ENCODE results near the gene BDH1.
"Not testable (repeated sequence)": the region's sequence is repeated elsewhere in the genome, so short reads cannot be mapped to it uniquely, and the experiment has no call there.

BDH1 gene

DNA sequence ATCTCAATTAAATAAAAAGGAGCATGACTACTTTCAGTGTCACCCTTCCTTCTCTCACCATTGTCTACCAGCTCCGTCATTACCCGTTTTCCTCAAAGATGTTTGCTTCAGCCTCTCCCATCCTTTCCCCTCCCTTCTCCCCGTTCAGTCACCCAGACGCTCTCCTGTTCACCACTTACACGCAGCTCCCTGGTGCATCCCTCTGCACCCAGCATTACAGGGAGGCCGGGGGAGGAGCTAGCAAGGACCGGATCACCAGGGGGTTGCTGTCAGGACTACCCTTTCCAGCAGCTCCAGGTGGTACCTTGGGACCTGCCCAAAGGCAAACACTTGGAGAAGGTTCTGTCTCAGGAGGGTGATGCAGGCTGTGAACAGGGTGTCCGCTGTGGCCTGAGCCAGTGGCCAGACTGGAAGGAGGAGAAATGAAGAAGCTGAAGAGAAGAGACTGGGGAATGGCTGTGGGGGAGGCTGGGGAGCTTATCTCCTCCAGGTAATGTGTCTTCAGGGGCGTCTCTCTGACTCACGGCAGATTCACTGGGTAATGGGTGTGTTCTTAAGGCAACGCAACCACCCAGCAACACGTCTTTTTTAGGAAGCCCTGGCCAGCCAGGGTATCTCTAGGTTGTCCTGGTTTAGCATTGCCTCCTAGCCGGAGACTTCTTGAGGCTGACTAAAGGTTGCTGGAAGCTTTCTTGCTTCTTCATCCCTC lies 21.8 kb upstream of the BDH1 start:
- peak; percentile 42 for DNase-seq

DNA sequence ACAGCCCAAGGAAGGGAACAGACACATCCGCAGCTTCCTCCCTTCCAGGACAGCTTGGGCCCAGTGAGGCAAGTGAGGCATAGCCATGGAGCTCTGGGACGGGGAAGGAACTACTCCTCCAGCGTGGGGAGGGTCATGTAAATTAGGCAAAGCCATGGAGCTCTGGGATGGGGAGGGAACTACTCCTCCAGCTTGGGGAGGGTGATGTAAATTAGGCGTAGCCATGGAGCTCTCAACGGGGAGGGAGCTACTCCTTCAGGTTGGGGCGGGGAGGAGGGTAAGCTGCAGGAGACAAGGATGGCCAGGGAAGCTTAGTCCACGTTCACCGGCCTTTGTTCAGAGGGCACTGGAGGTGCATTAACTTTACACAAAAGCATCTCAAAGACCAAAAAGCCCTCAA lies 21.1 kb upstream of the BDH1 start:
- DNase-seq = no peak

DNA sequence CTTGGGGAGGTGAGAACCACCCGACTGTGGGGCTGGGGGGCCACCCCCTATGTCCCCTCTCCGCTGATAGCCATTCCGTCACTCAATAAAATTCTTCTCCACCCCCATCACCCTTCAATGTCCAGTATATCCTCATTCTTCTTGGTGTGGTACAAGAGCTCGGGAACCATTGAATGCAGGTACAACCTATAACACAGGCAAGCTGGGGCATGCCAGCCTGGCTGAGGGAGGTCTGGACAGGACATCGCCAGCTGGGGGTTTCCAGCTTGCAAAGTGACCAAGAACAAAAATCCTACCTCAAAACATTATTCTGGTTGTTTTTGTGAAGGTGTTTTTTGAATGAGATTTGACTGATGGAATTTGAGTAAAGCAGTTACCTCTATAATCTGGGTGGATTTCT lies 19.6 kb upstream of the BDH1 start:
- no peak for DNase-seq

DNA sequence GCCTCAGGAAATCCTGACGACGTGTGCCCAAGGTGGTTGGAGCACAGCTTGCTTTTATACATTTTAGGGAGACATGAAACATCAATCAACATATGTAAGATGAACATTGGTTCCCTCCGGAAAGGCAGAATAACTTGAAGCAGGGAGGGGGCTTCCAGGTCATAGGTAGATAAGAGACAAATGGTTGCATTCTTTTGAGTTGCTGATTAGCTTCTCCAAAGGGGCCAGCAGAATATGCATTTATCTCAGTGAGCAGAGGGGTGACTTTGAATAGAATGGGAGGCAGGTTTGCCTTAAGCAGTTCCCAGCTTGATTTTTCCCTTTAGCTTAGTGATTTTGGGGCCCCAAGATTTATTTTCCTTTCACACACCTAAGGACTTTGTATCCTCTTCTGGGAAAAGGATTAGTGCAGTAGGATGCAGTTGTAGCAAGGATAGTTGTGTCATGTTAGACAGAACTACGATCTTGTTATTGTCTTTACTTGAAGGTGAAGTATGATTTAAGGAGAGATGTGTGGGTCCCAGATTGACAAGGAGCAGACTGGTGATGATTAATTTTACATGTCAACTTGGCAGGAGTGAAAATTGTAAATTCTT lies 18.7 kb upstream of the BDH1 start:
- not testable (repeated sequence) for DNase-seq

DNA sequence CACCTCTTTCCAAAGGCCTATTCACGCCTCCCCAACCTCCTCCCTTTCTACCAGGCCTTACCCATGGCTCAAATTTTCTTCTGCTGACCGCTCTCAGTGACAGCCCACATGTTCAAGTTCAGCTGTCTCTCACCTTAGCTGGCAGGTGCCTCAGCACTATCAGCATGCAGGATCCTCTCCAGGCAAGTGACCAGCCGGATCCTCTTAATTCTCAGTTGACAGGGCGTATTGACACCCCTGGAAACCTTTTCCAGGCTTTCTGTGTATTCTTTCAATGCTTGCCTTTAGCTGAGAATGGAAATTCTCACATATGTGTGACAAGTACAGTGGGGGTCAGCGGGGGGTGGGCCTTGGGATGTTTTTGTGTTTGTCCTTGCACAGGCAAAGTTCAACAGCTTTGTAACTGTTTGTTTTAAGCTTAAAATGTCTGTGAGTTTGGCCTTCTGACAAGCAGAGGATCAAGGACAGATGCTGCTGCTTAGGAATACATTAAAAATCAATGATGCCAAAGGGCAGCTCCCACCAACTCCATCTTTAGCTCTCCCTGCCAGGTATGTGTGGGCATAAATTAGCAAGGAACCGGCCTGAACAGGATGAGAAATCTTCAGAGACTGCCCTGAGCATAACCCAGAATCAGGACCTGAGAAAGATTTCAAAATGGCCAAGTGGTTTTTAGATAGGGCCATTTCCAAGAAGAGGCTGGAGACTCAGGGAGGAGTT lies 17.4 kb upstream of the BDH1 start:
- no peak for DNase-seq

DNA sequence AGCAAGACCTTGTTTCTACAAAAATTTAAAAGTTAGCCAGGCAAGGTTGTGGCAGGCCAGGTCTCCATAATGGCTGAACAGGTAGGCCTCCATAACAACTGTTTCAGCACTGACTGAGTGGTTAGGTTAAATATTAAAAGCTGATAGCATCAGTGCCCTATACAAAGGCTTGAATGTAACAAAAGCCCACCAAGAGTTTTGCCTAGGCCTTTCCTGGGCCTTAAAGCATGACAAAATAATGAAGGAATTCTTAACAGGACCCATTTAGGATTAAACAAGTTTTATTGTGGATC lies 16.1 kb upstream of the BDH1 start:
- not testable (repeated sequence) for DNase-seq

DNA sequence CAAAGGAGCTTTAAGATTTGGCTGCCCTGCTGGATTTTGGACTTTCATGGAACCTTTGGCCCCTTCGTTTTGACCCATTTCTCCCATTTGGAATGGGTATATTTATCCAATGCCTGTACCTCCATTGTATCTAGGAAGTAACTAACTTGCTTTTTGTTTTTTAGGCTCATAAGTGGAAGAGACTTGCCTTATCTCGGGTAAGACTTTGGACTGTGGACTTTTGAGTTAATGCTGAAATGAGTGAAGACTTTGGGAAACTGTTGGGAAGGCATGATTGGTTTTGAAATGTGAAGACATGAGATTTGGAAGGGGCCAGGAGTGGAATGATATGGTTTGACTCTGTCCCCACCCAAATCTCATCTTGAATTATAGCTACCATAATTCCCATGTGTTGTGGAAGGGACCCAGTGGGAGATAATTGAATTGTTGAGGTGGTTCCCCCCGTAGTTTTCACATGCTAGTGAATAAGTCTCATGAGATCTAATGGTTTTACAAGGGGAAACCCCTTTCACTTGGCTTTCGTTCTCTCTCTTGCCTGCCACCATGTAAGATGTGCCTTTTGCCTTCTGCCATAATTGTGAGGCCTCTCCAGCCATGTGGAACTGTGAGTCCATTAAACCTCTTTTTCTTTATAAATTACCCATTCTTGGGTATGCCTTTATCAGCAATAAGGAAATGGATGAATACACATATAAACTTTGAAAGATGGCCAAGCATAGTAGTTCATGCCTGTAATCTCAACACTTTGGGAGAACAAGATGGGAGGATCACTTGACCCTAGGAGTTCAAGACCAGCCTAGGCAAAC lies 15.5 kb upstream of the BDH1 start:
- not testable (repeated sequence) for DNase-seq

DNA sequence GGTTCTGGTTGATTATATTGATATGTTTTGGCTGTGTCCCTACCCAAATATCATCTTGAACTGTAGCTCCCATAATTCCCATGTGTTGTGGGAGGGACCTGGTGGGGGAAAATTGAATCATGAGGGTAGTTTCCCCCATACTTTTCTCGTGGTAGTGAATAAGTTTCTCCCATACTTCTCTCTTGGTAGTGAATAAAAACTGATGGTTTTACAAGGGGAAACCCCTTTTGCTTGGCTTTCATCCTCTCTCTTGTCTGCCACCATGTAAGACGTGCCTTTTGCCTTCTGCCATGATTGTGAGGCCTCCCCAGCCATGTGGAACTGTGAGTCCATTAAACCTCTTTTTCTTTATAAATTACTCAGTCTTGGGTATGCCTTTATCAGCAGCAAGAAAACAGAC lies 13.7 kb upstream of the BDH1 start:
- DNase-seq = not testable (repeated sequence)

DNA sequence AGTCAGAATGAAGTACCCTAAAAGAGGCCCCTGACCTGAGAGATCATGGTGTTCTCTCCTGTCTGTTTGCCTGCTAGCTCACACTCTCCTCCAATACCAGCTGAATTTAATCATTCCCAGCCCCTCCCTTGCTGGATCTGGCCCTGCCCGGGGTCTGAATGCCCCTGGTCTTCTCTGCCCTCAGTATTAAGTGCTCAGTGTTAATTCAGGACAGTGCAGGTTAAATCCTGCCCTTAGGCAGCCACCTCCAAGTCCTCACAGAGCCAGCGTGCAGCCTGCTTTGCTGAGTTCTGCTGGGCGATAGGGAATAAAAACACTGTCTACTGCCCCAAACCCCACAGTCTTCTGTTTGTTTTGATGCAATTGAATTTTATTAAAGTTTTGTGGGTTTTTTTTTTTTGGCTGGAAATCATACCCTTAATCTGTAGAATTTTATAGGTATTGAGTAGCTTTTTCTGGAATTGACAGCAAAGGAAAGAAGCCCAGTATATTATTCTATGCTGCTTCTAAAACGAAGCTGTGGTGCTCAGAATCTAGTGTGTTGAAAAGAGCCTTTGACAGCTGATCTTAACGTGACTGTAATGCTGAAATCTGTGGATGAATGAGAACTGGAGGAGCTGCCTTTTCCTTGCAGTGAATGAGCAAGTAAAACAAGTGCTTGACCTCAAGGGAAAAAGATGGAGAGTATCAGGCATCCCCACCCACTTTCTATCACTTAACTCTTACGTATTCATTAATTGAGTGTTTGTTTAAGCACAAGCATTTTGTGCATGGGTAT lies 12.3 kb upstream of the BDH1 start:
- DNase-seq = no peak

DNA sequence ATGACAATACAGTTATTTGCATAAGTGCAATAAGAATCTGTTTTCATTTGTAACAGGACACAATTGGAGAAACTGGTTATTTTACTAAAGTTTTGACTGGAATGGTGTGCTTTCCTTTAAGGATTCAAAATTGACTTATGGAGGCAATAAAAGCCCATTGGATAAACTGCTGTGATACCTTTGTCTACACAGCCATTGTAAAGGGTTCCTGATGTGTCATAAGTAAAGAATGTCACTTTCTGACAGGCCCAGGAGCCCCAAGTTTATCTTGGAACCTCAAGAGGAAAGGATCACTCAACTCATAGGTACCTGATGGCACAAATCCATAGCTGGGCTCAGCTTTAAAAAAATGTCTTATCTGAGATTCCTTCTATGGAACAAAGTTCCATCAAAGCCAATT lies 10.4 kb upstream of the BDH1 start:
- DNase-seq = not testable (repeated sequence)

DNA sequence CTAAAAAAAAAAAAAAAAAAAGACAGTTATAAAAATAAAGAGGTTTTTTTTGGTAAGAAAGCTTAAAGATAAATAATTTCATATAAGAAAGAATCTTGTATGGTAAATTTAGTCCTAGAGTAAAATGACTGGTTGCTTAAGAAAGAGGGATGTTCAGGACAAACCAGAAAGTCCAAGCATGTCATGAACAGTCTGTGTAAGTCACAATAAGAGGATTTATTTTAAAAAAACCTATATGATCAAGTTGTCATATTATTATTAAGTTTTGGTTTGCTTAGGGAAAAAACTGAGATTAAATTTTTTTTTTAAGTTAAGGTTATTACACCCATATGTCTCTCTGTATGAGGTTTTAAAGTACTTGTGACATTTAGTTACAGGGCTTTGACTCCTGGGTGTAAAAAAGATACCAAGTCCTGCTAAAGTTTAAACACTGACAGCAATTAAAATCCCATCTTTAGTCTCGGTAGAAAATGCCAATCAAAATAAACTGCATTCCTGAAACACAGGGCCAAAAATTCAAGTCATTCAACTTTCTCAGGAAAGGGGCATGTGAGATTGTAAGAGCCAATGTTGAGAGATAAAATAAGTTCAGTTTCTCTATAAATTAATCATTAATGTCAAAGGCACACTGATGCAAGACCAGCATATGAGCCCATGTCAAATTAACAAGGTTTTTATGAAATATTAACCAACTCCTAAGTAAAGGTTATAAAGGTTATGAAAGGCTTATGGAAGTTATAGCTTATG lies 8.5 kb upstream of the BDH1 start:
- no peak for DNase-seq

DNA sequence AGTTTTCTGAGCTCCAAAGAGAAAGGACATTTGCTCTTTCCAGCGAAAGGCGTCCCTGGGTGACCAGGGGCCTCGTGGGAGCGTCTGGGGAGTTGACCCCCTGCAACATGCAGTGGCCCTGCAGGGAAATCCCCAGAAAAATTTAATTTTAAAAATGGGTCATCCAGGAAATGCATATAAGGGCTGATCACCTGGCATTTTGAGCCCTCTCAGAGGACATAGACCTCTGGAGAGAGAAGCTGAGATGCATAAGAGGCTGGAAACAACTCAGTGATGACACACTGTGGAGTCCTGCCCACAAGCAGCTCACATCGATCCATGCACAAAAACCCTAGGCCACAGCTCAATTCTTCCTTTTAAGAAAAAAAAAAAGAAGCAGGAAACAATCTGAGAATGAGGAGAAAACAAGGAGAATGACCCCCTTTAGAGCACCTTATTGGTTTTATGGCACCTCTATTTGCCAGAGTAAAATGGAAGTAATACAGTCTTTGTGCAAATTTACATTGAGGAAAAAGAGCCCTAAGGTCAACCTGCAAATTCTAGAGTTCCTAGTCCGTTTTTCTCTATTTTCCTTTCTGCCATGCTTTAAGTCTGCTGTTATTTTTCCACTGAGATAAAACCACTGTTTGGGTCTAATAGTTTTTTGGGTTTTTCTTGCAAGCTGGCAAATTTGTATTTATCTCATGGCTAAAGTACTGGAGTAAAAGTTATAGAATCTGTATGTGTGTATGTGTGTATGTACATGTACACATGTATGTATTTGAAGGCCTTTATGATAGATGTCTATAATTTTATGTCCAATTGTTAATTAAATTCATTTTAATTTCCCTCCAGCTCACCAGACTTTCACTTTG lies 6.9 kb upstream of the BDH1 start:
- DNase-seq = no peak

DNA sequence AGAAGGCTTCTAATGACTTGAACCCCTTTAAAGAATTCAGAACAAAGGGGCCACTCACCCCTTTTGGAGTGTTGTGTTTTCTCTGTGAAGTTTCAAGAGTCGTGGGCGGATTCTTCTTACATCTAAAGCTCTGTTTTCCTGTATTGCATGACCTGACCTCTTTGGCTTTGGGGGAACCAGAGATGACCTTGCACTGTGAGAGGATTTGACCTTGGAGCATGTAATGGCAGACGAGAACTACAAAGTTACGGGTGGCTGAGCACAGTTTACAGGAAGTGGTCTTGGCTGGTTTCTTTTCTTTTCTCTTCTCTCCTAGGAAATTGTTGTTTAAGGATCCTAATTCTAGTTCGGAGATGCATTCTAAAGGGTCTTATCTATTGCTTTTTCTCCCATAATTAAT lies 6.2 kb upstream of the BDH1 start:
- DNase-seq = no peak

DNA sequence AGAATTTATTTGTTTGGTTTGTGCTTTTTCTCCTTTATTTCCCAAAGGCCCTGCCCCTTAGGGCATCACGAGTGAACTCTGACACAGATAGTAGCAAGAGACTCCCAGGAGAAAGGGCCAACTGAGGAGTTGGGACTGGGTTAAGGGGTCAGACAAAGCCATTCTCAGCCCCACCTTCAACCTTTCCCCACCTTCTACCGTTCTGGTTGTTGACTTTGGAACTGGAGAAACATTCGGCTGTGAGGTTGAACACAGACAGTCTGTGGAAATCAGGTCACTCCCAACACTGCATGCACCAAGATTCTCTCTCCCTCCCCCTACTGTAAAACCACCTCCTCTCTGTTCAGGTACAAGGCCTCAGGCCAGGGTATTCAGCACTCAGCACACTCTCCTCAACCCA lies 3.9 kb upstream of the BDH1 start:
- DNase-seq = no peak

DNA sequence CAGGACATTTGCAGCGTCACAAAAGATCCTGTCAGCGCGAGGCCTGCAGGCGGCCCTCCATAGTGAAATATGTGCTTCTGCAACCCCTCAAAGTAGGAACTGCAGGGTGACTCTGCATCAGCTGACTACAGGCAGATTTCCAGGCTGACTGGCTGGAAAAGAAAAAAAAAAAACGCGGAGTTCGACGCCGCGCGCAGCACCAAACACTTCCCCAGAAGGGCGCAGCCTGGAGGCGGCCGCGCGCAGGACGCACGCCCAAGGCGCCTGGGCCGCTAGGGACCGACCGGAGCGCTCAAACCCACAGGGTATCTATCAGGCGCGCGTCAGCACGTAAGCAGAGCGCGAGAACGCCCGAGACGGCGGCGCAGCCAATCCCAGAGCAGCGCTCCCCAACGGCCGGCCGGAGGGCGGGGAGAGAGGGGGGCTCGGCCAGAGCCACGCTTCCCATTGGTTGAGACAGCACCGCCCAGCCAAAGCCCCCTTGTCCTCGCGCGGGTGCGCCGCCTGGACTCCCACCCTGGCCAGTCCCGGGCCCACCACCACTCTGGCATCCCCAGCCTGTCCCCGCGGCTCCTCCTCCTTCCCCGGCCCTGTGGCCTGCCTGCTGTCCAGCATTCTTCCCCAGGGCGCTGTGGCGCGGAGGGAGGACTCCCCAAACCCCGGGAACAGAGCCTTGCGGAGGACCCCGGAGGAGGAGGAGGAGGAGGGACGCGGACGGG lies 1.0 kb downstream of the BDH1 start:
- peak; percentile 99 for DNase-seq

DNA sequence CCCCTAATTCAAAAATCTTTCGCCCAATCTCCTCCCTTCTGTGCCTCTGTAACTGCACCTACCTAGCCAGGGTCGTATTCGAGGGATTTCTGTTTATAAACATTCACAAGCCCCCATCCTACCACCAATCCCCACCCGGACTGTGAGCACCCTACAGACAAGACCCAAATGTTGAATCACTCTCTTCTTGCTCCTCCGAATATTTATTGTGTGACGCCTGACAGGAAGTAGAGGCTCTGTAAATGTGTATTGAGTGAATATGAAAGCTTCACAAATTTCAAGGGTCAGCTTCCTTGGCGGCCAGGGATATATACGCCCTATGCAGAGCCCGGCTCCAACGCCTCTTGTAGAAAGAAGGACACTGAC lies 1.6 kb downstream of the BDH1 start:
- no peak for DNase-seq

DNA sequence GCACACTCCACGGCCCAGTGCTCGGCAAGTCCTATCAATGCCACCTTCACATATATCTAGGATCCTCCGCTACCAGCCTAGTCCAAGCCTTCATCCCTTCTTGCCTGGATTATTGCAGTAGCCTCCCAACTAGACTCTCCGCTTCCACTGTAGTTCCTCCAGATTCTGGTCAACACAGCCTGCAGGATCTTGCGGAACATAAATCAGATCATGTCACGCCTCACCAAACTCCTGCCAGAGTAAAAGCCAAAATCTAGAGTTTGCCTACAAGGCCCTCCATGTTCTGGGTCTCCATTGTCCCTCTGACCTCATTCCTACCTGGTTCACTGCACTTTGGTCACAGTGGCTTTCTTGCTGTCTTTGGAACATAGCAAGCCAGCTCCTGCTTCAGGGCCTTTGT lies 3.6 kb downstream of the BDH1 start:
- no peak for DNase-seq

DNA sequence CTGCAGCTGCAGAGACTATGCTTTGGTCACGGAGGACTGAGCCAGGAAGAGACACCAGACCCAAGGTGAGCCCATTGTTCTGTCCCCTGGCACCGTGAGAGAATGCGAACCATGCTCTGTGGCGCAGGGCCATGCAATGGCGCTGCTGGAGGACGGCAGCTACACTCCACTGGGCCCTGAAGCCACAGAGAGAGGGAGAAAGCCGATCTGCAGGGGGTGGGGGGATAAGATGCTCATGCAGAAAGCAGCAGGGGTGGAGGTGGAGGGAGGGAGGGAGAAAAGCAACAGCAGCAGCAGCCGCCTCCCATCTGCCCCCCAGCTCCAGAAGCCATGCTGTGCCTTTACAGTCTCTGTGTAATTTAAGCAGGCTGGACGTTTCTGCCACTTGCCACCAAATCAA lies 5.3 kb downstream of the BDH1 start:
- peak; percentile 59 for DNase-seq

DNA sequence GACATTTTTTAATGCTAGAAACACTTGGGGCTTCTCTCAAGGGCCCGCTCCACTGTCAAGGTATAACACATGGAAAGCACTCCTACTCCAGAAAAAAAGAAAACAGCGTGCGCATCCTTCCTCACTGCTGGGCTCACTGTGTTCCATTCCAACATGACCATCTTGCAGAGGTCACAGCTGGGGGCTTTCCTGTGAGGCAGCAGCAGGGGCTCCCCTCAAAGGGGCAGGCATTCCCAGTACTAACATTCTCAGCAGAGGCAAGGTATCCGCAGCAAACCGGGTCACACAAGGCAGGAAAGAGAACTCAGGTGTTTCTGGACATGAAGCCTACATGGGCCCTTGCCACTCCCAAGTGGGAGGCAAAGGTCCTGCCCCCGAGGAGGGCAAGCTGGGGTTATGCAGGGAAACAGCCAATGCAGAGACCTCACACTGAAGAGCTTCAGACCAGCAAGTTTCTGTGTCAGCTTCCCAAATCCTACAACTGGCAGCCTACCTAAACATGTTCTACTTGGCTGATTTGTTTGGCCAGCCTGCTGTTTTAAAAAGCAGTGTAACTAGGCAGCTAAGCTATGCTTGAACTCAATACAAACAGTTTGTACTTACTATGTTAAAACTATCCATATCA lies 6.4 kb downstream of the BDH1 start:
- no peak for DNase-seq

All from NCI-H146 (cell line).